Measurements from ENCODE around the gene ZBTB20.
"Not testable (repeated sequence)": the region's sequence is repeated elsewhere in the genome, so short reads cannot be mapped to it uniquely, and the experiment has no call there.

Gene ZBTB20

DNA sequence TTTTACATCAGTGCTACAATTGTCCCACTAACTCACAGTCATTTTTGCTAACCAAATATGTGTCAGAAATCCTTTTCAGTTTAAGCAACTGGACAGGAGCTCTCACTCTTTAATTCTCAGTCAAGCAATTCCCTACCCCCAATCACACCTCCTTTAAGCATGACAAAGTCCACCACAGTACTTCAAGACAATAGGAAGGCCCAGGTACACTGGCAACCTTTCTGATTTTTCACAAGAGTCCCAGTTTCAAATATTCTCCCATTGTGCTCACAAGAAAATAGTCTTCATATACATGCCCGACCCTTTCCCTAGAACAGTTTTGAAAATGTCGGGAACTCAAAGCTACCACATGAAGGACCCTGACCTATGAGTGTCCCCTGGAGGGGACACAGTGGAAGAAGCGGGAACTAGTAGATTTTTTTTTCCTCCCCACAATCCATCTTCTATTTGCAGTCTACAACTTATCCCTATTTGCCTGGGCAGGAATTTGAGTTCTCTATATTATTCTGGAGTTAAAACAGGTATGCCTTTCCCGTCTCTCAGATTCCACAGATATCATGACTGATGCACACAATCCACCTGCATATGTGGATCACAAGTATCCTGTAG is 439.7 kb downstream of the ZBTB20 start:
- no peak for DNase-seq

DNA sequence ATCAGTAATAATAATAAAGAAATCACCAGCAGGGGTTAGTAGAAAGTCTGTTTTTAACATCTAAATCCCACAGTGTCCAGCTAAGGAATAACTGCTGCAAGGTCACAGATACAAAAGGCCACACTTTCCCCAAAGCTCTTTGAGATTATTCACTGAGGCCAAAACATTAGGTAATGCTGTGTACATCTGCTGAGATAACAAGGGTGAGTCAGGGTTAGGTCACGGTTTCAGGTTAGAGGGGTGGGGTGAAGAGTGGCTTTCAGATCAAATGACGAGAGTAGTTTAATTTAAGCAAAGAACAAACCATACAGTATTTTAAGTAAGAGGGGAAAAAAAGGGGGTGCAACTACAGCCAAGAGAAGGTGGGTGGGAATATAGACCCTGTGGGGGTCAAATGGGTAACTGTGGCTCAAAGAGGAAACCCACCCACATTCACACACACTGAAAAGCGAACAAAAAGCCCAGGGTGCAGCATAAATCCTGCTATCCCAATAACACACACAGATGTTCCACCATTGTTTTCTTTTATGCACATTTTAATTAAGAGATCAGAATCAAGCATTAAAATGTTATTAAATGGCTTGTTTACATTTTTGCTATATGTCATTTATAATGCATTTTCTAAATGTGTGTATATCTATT is 440.4 kb downstream of the ZBTB20 start:
- DNase-seq = peak; percentile 43

DNA sequence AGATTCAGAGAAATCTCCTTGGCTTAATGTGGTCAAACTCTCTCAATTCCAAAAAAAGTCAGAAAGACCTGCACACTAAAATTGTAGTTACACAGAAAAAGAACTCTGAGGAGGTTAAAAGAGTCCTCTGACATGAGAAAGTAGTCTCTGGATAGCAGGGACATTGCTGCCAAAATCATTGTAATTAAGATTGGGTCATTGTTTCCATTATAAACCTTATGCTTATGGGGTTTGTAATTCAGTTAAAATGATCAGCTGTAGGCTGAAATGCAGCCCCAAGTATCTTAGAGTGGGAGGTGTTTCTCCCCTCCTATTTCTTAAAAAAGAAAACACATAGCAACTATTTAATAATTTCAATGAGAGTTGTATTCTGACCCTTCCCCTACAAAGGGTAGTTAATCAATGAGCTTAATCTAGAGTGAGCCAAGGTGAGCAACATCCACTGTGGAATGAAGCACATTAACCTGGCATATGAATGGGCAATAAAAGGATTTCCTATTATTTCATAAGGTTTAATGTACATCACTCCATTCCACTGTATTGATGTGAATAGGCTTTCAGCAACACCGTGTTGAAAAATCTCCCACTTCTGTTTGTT is 446.4 kb downstream of the ZBTB20 start:
- DNase-seq = no peak

DNA sequence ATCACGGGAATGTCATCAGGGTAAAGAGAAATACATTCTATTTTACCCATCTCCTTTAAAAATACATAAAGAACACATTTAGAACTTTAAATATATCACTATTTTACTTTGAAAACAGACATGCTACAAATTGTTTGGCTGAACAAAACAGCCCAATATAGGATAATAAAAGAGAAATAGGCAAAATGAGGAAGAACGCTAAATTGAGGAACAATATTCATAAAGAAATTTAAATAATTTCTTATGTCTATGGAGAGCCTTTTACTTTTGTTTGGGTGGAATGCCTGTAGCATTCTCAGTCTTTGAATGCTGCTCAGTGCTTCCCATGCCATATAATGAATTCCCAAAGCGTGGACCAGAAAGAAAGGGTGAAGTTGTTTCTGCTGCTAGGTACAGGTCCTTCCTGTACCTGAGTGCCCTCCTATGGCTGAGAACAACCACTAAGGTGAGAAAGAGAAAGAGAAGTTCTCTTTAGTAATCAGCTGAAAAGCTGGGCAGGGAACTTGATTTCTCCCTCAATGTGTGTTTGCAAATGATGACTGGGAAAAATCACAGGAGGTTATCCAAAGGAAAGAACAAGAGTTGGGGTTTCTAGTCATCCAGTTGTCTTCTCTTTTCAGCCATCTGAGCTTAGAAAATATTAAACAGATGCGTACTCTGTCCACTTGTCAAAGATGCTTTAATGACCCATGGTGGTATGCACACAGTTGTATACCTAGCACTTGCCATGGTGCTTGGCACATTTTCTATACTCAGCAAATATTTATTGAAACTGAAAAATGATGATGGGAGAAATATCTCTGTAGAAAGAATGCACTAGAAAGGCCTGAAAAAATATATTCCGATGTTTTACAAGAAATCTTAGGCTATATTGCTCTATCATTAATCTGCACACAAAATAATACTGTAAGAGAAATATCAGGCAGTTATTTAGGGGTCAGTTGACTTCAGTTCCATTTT is 448.7 kb downstream of the ZBTB20 start:
- DNase-seq = no peak

DNA sequence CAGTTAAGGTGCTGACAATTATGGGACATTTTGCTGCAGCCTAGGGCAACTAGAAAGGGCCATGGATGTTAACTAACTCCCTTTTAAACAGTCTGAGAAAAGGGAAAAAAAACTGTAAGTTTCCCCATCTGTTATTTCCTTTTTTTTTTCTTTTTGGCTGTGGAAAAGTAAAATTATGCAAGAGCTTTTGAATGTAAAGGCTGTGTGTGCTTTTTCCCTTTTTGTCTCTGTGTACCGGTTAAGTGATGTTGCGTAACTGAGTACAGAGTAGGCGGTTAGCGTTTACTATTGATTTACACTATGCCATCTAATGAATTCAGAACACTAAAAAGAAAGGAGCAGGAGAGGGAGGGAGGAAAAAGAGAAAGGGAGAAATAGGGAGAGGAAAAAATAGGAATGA is 449.7 kb downstream of the ZBTB20 start:
- DNase-seq = no peak

DNA sequence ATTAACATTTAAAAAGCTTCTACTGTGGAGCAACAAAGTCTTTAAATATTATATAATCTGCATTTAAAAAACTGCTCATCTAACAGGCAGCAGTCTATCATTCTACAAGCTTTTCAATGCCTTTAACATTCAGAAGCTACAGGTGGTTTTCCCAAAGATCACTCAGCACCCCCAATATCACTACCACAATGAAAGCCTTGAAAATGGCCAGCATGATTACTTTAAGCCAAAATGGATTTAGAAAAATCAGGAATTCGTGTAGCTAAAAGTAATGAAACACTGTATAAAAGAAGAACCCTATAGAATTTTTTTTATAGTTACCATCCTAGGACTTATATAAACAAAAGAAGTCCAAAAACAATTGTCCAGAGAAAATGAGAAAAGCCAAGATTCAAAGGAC is 452.8 kb downstream of the ZBTB20 start:
- no peak for DNase-seq

DNA sequence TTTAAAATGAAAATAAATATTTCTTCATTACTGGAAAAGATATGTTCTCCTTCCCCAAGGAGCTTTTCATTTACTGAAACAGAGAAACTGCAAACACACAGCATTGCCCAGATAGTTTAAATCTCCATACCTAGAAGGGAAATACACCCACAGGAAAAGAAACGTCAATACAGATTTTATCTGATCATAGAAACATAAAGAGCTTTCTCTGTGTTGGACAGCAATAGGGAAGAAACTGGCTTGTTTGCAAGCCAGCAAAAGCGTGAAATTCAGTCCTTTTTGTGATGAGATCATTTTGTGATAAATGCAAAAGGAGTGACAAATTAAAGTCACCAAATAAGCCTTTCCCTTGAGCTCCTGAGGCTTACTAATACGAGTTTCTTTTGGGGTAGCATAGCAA is 455.2 kb downstream of the ZBTB20 start:
- no peak for DNase-seq

DNA sequence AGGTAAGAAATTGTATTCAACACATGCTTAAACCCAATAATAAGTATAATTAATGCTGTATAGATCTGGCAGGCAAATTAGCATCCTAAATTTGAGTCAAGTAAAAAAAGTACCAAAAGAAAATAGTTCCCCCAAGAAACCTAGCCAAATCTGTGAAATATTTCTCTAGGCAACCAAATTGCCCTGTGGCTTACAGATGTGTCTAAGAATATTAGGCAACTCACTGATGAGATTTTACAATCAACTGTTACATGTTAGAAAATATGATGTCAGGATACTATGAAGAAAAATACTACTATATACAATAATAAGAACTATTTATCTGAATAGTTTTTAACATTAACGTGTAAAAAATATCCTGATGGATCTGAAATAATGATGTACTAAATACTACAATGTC is 456.2 kb downstream of the ZBTB20 start:
- no peak for DNase-seq

DNA sequence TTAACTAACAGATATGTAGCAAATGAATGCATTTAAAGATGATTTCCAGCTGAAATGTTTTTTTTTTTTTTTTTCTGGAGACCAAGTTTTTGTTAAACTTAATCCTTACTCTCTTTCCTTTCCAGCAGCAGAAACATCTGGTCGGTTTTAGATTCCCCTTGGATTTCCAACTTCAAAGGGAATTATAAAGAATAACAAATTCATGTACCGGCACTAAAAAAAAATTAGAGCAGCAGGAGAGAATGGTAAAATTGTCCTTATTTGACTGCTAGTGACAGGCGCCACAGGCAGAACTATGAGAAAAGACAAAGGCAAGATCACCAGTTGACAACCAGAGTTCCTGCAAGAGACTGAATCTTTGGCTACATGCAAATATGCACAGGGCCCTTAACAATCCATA is 459.9 kb downstream of the ZBTB20 start:
- DNase-seq = no peak

DNA sequence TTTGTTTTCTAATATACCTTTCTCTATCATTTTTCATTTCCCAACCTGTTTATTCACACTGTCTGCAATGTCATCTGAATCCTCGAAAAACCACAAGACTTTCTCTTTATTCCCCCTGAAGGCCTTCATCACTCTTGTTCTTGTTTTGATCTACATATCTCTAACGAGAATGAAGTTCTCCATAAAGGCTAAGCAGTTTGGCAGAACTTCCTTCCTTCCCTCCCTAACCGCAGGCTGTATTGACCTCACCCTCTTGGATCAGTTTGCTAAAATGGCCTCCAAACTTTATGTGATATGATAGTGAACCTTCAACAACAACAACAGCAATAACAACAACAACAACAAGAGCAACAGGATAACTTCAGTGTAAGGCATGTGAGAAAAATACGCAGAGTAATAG is 460.5 kb downstream of the ZBTB20 start:
- no peak for DNase-seq

DNA sequence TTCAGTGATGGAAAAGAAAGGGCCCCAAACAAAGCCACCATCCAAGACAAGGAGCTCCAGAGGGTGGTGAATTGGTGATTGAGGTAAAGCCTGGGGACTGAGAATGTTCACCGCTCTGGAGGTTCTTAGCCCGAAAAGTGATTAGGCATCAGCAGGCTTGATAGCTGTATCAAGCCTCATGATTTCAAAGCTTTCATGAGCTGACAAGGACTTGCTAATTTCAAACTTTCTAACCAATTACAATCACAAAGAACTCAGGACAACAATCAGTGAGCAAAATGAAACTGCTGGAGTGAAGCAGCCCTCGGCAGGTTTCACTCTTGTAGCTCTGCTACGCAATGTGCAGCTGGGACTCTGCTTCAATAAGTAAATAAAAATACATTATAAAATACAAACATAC is 461.9 kb downstream of the ZBTB20 start:
- DNase-seq = no peak

DNA sequence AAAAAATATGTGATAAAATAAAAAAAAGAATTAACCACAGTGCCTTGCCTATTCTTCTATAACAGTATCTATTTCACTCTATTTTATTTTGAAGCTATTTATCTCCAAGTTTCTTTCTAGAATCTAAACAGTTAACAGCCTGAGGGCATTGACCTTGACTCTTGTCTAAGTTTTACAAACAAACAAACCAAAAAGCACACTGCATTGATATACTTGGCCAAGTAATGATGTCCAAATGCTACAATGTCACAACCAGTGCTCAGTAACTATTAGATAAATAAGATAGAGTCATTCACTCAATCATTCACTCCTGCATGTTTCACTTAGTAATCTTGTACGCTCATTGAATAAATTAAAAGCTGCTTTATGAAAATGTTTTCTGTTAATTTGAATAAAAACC is 466.8 kb downstream of the ZBTB20 start:
- DNase-seq = no peak

DNA sequence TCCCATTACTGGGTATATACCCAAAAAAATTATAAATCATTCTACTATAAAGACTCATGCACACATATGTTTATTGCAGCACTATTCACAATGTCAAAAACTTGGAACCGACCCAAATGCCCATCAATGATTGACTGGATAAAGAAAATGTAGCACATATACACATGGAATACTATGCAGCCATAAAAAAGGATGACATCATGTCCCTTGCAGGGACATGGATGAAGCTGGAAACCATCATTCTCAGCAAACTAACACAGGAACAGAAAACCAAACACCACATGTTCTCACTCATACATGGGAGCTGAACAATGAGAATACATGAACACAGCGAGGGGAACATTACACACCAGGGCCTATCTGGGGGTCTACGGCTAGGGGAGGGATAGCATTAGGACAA is 467.3 kb downstream of the ZBTB20 start:
- DNase-seq = not testable (repeated sequence)

DNA sequence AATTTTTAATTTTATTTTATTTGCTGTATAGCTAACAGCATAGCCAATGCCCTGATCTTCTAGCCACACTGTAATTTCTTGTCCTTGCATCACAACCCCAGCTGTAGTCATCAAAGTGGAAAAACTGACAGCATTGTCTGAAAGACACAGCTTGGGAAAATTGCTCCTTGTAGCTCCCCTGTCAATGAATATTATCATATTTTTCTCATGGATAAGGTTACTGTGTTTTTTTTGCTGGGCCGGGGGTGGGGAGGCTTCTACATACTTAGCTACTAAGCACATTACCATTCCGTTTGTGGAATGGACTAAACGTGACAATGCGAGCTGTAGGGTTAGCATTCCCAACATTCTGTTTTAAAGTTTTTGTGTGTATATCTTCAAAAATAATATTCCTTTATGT is 472.0 kb downstream of the ZBTB20 start:
- no peak for DNase-seq

DNA sequence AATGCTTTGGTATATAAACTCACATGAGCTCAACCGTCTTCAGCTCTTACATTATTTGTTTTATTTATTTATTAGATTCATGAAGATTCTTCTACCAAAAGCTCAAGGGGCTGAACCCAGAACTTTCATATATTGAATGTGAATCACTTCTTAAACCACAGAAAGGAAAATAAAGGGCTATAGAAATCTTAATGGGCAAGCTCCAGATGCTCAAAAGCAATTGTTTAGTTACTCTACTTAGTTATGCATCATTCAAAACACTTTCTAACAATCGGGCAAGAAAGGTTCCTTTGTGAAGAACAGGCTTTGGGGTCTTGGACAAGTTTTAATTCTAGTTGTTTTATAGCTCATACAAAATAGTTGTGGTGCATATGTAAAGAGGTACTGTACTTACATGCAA is 473.1 kb downstream of the ZBTB20 start:
- DNase-seq = no peak

DNA sequence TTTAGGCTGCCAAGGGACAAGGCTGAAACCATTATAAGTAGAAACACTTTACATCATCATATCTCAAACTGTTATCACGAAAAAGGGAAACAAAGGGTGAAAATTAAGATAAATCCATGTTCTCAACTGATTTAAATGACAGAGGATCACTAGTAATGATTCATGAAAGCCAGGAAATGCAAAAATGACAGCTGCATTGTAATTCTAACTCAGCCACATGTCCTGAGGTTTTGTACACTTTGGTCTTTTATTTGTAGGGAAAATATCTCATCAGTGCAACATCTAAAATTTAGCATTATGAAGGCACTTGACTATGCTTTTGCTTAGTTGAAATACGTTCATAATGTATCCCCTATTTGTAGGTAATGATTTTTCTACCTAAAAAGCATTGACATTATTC is 473.6 kb downstream of the ZBTB20 start:
- DNase-seq = no peak

DNA sequence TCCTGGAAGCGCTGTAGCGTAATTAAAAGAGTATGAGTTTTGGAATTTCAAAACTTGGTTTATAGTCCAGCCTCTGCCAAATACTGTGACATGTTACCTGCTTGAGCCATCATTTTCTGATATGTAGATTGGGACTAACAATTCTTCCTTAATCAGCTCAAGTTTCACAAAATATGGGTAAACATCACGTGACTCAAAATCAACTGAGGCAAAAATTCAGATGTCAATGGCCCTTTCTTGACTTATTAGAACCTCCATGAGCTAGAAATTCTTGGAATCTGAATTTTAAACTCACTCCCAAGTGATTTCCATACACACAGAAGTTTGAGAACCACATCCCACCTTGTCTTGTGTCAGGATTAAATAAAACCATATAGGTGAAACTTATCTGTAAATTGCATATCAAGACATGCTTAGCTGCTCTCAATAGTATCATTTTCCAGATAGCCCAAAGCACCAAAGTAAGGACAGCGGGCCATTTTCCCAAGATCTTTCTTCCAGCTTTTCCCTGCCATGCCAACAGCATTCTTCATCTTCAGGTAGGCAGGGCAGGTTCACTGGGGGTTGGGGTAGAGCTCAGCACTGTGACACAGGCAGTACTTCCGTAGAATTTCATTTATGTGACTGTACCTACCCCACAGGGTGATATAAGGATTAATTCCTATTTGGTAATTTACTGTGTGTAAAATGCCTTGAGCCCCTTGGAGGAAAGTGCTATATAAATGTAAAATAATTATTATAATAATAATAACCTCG is 474.2 kb downstream of the ZBTB20 start:
- no peak for DNase-seq

DNA sequence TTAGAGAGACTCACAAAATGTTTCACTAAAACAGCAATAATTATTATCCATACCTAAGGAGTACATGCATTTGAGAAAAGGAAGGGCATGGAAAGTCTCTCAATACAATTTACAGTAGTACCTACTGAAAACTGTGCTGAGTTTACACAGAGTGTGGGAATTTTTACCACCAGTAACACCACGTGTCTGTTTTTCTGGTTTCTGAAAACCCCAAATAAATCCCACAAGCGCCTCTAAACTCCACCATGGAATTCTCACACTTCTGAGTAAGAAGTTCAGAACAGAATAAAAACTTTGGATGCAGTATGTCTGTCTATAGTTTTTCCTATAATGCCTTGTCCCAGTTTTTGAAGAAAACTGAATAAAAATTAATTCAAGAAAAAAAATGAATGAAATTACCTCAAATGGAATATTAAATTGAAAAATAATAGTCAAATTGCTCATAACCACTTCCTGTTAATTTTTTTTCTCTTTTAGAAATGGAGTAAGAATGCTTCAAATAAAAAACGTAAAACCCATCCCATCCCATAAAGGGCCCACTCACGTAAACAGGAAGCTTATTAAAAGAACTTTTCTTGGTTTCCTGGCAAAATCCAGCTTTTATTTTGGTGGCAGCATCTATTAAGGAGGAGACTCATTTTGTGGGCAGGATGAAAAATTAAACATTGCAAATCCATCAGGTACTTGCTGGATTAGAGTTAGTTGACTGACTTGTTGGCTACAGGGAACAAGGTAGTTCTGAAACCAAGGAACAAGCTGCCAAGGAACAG is 475.2 kb downstream of the ZBTB20 start:
- DNase-seq = no peak

DNA sequence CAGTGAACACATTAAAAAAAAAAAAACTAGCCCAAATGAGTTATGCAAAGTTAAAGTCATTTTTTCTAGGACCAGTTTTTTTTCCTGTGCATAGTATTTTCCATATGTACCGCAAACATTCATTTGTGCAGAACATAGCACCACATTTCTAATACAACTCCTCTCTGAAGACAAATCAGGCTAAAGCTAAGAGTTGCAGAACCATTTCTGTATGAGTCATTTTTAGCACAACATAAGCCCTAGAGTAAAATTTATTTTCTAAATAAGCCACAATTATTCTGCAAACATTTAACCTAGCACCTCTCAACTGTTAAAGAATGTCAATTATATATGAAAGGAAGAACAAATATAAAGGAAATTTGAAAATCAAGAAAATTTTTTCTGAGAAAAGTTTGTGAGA is 477.5 kb downstream of the ZBTB20 start:
- DNase-seq = no peak

DNA sequence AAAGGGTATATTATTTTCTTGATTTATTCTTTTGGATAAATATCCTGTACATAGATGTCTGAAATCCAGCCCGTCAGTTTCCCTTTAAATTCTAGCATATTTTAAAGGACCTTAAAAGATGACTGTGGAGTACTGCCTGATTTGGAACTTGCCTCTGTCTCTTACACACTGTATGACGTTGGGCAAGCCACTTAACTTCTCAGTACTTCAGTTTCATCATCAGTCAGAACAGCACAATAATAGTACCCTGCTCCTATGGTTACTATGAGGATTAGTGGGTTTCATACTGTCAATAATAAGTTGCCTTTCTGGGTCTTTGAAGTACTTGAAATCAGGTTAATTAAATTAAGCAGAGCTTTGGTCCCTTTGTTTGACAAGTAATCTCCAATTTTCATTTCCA is 479.0 kb downstream of the ZBTB20 start:
- no peak for DNase-seq

DNA sequence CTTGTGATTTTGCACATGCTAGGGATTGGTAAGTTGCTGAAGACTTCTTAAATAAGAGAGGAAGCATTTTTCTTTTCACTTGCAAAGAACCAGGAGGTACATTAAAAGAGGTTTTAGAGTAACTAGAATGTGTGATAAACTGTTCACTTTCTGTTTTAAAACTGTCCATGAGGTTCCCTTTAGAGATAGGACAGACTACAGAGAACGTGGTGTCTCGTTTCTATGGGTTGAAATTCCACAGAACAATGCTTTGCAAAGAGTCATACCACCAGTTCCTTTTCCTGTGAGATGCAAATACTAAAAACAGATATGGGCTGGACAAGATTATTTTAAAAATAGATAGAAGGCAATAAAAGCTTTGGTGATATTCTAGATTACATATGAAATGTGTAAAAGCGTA is 480.5 kb downstream of the ZBTB20 start:
- no peak for DNase-seq

DNA sequence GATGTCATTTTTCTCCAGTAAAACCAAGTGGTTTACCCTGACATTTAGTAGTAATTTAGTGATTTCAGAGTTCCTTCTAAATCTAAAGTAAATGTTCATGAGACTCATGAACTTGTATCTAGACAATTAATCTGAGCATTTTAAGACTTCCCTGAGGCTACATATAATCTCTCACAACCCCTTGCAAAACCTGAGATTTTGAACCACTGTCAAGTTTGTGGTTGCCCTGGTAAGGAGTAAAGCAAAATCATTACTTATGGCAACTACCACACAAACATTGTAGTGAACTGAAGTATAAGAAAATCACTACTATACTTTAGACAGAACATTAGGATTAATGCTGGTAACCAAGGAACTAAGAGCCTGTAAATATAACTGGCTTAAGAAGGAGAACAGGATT is 483.1 kb downstream of the ZBTB20 start:
- DNase-seq = no peak

Measured in stimulated activated CD4-positive, alpha-beta T cell treated with anti-CD3 and anti-CD28 coated beads, Interleukin-1b, Interleukin-23, amount 100 ng/mL, for 48 hours (primary cell).